A673 (cell line): Measurements from ENCODE around the gene ABTB1. TPM values are rescaled to one million over a fixed set of nuclear protein-coding genes. Genes with fewer than 3 reads are reported as not detected.
"Not testable (repeated sequence)": the region's sequence is repeated elsewhere in the genome, so short reads cannot be mapped to it uniquely, and the experiment has no call there.

ENCODE experiments used
- BruUV-seq: library from RNA; stranded (reverse); fragments of 400-500 nt; replicated peaks from 2 replicates; lab custom pipeline; 2021; lab: Mats Ljungman, UMichigan
- CTCF ChIA-PET: fragments of 300-600 bp; sonication (Branson Sonifier 250); formaldehyde crosslinking; loops from one replicate; lab custom pipeline; 2022; ENCODE audit warnings: antibody characterized with exemption; lab: Charles Lee
- POLR2A ChIA-PET: fragments of 300-600 bp; sonication (Branson Sonifier 250); formaldehyde crosslinking; loops from one replicate; lab custom pipeline; 2022; ENCODE audit warnings: antibody characterized with exemption; ENCODE audit not compliant: low non-redundant PET; lab: Charles Lee
- DNase-seq: peaks from one replicate; pipeline ENCODE4 v3.0.0-alpha.2; 2015; ENCODE audit warnings: low spot score
- H3K27ac ChIP-seq: fragments of 200-600 bp; sonication (generic); 2 replicates; pipeline ENCODE4 v1.5.1; 2016; ENCODE audit warnings: mixed run types, low read depth, mild to moderate bottlenecking, mixed read lengths, antibody characterized with exemption, low read length; ENCODE audit not compliant: poor library complexity, severe bottlenecking
- H3K27me3 ChIP-seq: fragments of 200-600 bp; sonication (generic); replicated peaks from 2 replicates; pipeline ENCODE4 v1.6.1; 2017; ENCODE audit warnings: mixed run types, low read depth, mild to moderate bottlenecking, mixed read lengths, antibody characterized with exemption, low read length; ENCODE audit not compliant: insufficient read depth, poor library complexity
- H3K36me3 ChIP-seq: fragments of 200-600 bp; sonication (generic); 2 replicates; pipeline ENCODE4 v1.6.1; 2016; ENCODE audit warnings: mixed run types, mild to moderate bottlenecking, mixed read lengths, antibody characterized with exemption, low read length; ENCODE audit not compliant: insufficient read depth, poor library complexity, severe bottlenecking
- H3K4me1 ChIP-seq: fragments of 200-600 bp; sonication (generic); 2 replicates; pipeline ENCODE4 v1.6.1; 2017; ENCODE audit warnings: mixed run types, mild to moderate bottlenecking, mixed read lengths, antibody characterized with exemption, low read length; ENCODE audit not compliant: insufficient read depth, poor library complexity, severe bottlenecking
- H3K4me3 ChIP-seq: fragments of 200-600 bp; sonication (generic); 2 replicates; pipeline ENCODE4 v1.5.1; 2016; ENCODE audit warnings: low read depth, mixed run types, mild to moderate bottlenecking, mixed read lengths, low read length; ENCODE audit not compliant: poor library complexity, severe bottlenecking
- H3K9me3 ChIP-seq: fragments of 200-600 bp; sonication (generic); 2 replicates; pipeline ENCODE4 v1.6.1; 2016; ENCODE audit warnings: mixed run types, low read depth, mild to moderate bottlenecking, mixed read lengths, antibody characterized with exemption, low read length; ENCODE audit not compliant: poor library complexity, severe bottlenecking
- CTCF ChIP-seq: fragments of 300-800, 200-600 bp; sonication (generic); conservative IDR thresholded peaks from 2 replicates; pipeline ENCODE4 v1.5.1; 2017; ENCODE audit warnings: low read depth, mild to moderate bottlenecking, antibody characterized with exemption, low read length, moderate library complexity, mixed read lengths
- EZH2 ChIP-seq: fragments of 200-600 bp; sonication (generic); IDR thresholded peaks from 2 replicates; pipeline ENCODE4 v1.6.1; 2017; ENCODE audit warnings: borderline replicate concordance, low read depth, mild to moderate bottlenecking, mixed read lengths, antibody characterized with exemption, low read length; ENCODE audit not compliant: poor library complexity, severe bottlenecking
- intact Hi-C: fragments of 100-400 bp; cut with micrococcal nuclease; formaldehyde crosslinking; loops from one replicate; pipeline ENCODE4 v1.10.0; 2022; ENCODE audit not compliant: unreplicated experiment
- total RNA-seq: library from RNA; stranded (reverse); gene quantifications from 2 replicates; pipeline ENCODE4 v1.2.3, GENCODE V29; 2021

The ABTB1 gene
- total RNA-seq, 1 experiment from 2014 or later, result 2.6 TPM

- no peak for TF ChIP-seq CTCF
- no peak for TF ChIP-seq EZH2
- POLR2A ChIA-PET, result interaction anchor here (0.6 kb wide), 1 partner anchor 8 kb away, joined by 4 read pairs; no protein-coding TSS in a partner anchor
- Histone ChIP-seq H3K27ac (no peak overlapping the region), H3K4me3 (no peak overlapping the region), H3K4me1 (no peaks in the 10 kb centered on the region), H3K9me3 (no peaks in the 10 kb centered on the region), H3K36me3 (no peaks in the 10 kb centered on the region), H3K27me3 (no peaks in the 10 kb centered on the region)
- intact Hi-C loops, result no loop called here
- DNase-seq, result no peak
- no TSS peak for BruUV-seq
- CTCF ChIA-PET, result no interaction called here
Observed at GRCh38 chr3:127680146-127680661, 7.5 kb downstream of the ABTB1 start.

GRCh38 chr3:127680798-127681221, 8.1 kb downstream of the ABTB1 start:
- Histone ChIP-seq H3K4me1 (no peaks in the 10 kb centered on the region), H3K4me3 (no peak overlapping the region), H3K27me3 (no peaks in the 10 kb centered on the region), H3K36me3 (no peaks in the 10 kb centered on the region), H3K9me3 (no peaks in the 10 kb centered on the region), H3K27ac (no peak overlapping the region)
- no peak for DNase-seq
- intact Hi-C loops, result no loop called here
- ChIA-PET CTCF (no interaction called here), POLR2A (no interaction called here)
- no peak for TF ChIP-seq CTCF
- TF ChIP-seq EZH2, result no peak
- no TSS peak for BruUV-seq

GRCh38 chr3:127682175-127682554, 9.4 kb downstream of the ABTB1 start:
- H3K27ac ChIP-seq, H3K9me3 ChIP-seq, H3K27me3 ChIP-seq, H3K4me1 ChIP-seq, intact Hi-C loops, CTCF ChIA-PET, H3K36me3 ChIP-seq, POLR2A ChIA-PET, DNase-seq, H3K4me3 ChIP-seq, BruUV-seq: not testable (repeated sequence)

GRCh38 chr3:127682561-127682960, 9.8 kb downstream of the ABTB1 start:
- H3K9me3 ChIP-seq, result no peaks in the 10 kb centered on the region
- no peak for DNase-seq
- ChIA-PET POLR2A (no interaction called here), CTCF (interaction anchor here (0.5 kb wide), 1 partner anchor 108 kb away, joined by 4 read pairs; no protein-coding TSS in a partner anchor)
- no TSS peak for BruUV-seq
- no peak for TF ChIP-seq CTCF
- TF ChIP-seq EZH2, result no peak
- H3K4me3 ChIP-seq, result no peak overlapping the region
- no peaks in the 10 kb centered on the region for H3K27me3 ChIP-seq
- H3K4me1 ChIP-seq, result no peaks in the 10 kb centered on the region
- no peaks in the 10 kb centered on the region for H3K36me3 ChIP-seq
- intact Hi-C loops, result no loop called here
- no peak overlapping the region for H3K27ac ChIP-seq
